GM12891 (cell line): Measurements from ENCODE around the gene HSPB6.

Experiments
- PAX5 ChIP-seq: IDR thresholded peaks from 2 replicates; pipeline ENCODE4 v1.6.1; 2011; ENCODE audit warnings: low read length, moderate library complexity, mild to moderate bottlenecking; ENCODE audit not compliant: insufficient read depth, severe bottlenecking
- POLR2A ChIP-seq: IDR thresholded peaks from 2 replicates; pipeline ENCODE4 v1.6.1; 2011; ENCODE audit warnings: low read depth, low read length, control low read depth
- POLR2AphosphoS5 ChIP-seq: IDR thresholded peaks from 2 replicates; pipeline ENCODE4 v1.6.1; 2011; ENCODE audit warnings: low read depth, low read length, control low read depth
- POU2F2 ChIP-seq: IDR thresholded peaks from 2 replicates; pipeline ENCODE4 v1.6.1; 2011; ENCODE audit warnings: low read depth, mild to moderate bottlenecking, control low read depth, low read length, moderate library complexity
- SPI1 ChIP-seq: IDR thresholded peaks from 2 replicates; pipeline ENCODE4 v1.6.1; 2011; ENCODE audit warnings: low read depth, low read length, control low read depth
- TAF1 ChIP-seq: IDR thresholded peaks from 2 replicates; pipeline ENCODE4 v1.6.1; 2011; ENCODE audit warnings: low read depth, low read length, control low read depth

DNA sequence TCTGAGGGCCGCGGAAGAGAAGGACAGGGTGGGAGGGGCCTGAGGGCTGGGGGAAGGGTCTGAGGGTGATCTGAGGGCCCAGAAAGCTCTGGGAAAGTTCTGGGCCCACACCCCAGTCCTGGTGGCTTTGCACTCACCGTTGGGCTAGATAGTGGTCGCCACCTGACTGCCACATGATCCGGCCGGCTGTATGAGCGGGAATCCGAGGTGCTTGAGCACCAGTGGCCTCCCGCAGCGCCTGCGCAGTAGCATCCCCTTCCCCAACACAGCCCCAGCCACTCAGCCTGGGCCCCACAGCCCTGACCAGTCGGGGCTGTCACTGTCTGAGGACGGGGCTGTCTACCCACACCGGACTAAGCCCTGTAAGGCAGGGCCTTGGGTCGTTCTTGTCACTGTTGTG, 40.8 kb upstream of the HSPB6 start:
- TF ChIP-seq TAF1 (no peak), POLR2AphosphoS5 (no peak), POLR2A (no peak), SPI1 (no peak), POU2F2 (no peak), PAX5 (no peak)
